K562 (cell line): ENCODE measurements around the gene C2orf76. TPM values are rescaled to one million over a fixed set of nuclear protein-coding genes. Genes with fewer than 3 reads are reported as not detected.

Source experiments
- ARID2 ChIP-seq: fragments of 450-650 bp; IDR thresholded peaks from 2 replicates; pipeline ENCODE4 v1.6.1; 2017; ENCODE audit warnings: antibody characterized with exemption, mild to moderate bottlenecking
- CBX3 ChIP-seq, 2 experiments: IDR thresholded peaks; 1 replicate in 1 of 2; 2 replicates in 1 of 2; pipeline ENCODE4 v1.6.1; 2012; ENCODE audit warnings: inconsistent platforms in 2 of 2, low read length in 2 of 2, borderline replicate concordance in 1 of 2, control low read depth in 1 of 2
- CCNT2 ChIP-seq: IDR thresholded peaks from 2 replicates; pipeline ENCODE4 v1.6.1; 2011; ENCODE audit warnings: borderline replicate concordance, low read depth, mild to moderate bottlenecking, moderate library complexity, mixed read lengths, low read length; ENCODE audit not compliant: insufficient read length; ENCODE audit errors: extremely low read depth
- CREM ChIP-seq: IDR thresholded peaks from 2 replicates; pipeline ENCODE4 v1.6.1; 2014; ENCODE audit warnings: antibody characterized with exemption, low read depth
- ESRRB ChIP-seq: fragments of 250-450 bp; sonication (Bioruptor Pico); IDR thresholded peaks from 2 replicates; pipeline ENCODE4 v1.5.0; 2020; ENCODE audit warnings: mild to moderate bottlenecking, moderate library complexity, borderline replicate concordance
- EWSR1 ChIP-seq: fragments of 450-650 bp; IDR thresholded peaks from 2 replicates; pipeline ENCODE4 v1.6.1; 2018; ENCODE audit warnings: borderline replicate concordance, mild to moderate bottlenecking, low read depth, moderate library complexity; ENCODE audit not compliant: partially characterized antibody
- HNRNPK ChIP-seq: fragments of 200-400 bp; formaldehyde crosslinking; IDR thresholded peaks from one replicate; pipeline ENCODE4 v1.6.1; 2018; ENCODE audit warnings: mild to moderate bottlenecking, low read depth, low read length; ENCODE audit not compliant: poor library complexity, severe bottlenecking
- NFATC3 ChIP-seq: fragments of 450-650 bp; IDR thresholded peaks from 2 replicates; pipeline ENCODE4 v1.6.1; 2017; ENCODE audit warnings: mild to moderate bottlenecking
- SIN3A ChIP-seq, 2 experiments: fragments of 150-350 bp in 1 of 2; IDR thresholded peaks; 2 replicates each; pipeline ENCODE4 v1.6.1; 2011 to 2016; ENCODE audit warnings: borderline replicate concordance in 2 of 2, low read depth in 2 of 2, low read length in 2 of 2, mild to moderate bottlenecking in 2 of 2, moderate library complexity in 2 of 2; ENCODE audit not compliant: control insufficient read depth in 1 of 2
- TAF9B ChIP-seq: fragments of 450-650 bp; IDR thresholded peaks from 2 replicates; pipeline ENCODE4 v1.6.1; 2018; ENCODE audit warnings: mild to moderate bottlenecking; ENCODE audit not compliant: partially characterized antibody
- ZFP91 ChIP-seq: sonication (generic); formaldehyde crosslinking; IDR thresholded peaks from 2 replicates; pipeline ENCODE4 v1.8.0; 2022; ENCODE audit warnings: mild to moderate bottlenecking, missing genetic modification reagents
- ZNF263 ChIP-seq: sonication (generic); formaldehyde crosslinking; IDR thresholded peaks from 2 replicates; pipeline ENCODE4 v1.8.0; 2022; ENCODE audit warnings: mild to moderate bottlenecking, missing genetic modification reagents, borderline replicate concordance
- ZNF3 ChIP-seq: fragments of 250-450 bp; sonication (Bioruptor Pico); IDR thresholded peaks from 2 replicates; pipeline ENCODE4 v1.5.0; 2021; ENCODE audit warnings: mild to moderate bottlenecking, moderate library complexity
- polyA plus RNA-seq, 8 experiments: library from polyadenylated mRNA; depleted of rRNA in 4 of 8; stranded (reverse) in 5 of 8; unstranded in 3 of 8; fragments of >200 nt; fragmentation: Nextera tagmentation in 2 of 8; fragmentation: Illumina TruSeq in 1 of 8; extraction: Ambion mirVana in 2 of 8; extraction: Trizol in 1 of 8; gene quantifications; 2 replicates each; pipeline versions ENCODE4 v1.2.1 to v1.2.3, GENCODE V29; 2011 to 2014; ENCODE audit warnings: inconsistent platforms in 1 of 8, missing spikeins in 1 of 8
- total RNA-seq, 7 experiments: library from RNA; depleted of rRNA in 6 of 7; stranded (reverse); fragments of >200 nt in 6 of 7; fragmentation: Illumina TruSeq in 2 of 7; extraction: Trizol in 2 of 7; gene quantifications; 2 replicates each; pipeline versions ENCODE4 v1.2.1 to v1.2.3, GENCODE V29; 2011 to 2021; ENCODE audit warnings: low replicate concordance in 1 of 7
- TF ChIP-seq, protein P1 (sequence below): fragments of 450-650 bp; formaldehyde crosslinking; IDR thresholded peaks from 2 replicates; pipeline ENCODE4 v1.4.0; 2022; ENCODE audit warnings: missing genetic modification characterization
- TF ChIP-seq, protein P2 (sequence below): sonication (generic); formaldehyde crosslinking; IDR thresholded peaks from 2 replicates; pipeline ENCODE4 v1.8.0; 2022; ENCODE audit warnings: mild to moderate bottlenecking, missing genetic modification reagents
- TF ChIP-seq, protein P3 (sequence below): fragments of 450-650 bp; IDR thresholded peaks from one replicate; pipeline ENCODE4 v1.6.1; 2018; ENCODE audit warnings: mild to moderate bottlenecking, moderate library complexity; ENCODE audit not compliant: partially characterized antibody

Gene C2orf76
- total and polyA plus RNA-seq, 9 of the 15 experiments (the other 6 are each of a cell fraction or from before 2014, with no cell fraction given): 4.8 to 26.2 (median 14.5) TPM

- TF ChIP-seq, protein P1, sequence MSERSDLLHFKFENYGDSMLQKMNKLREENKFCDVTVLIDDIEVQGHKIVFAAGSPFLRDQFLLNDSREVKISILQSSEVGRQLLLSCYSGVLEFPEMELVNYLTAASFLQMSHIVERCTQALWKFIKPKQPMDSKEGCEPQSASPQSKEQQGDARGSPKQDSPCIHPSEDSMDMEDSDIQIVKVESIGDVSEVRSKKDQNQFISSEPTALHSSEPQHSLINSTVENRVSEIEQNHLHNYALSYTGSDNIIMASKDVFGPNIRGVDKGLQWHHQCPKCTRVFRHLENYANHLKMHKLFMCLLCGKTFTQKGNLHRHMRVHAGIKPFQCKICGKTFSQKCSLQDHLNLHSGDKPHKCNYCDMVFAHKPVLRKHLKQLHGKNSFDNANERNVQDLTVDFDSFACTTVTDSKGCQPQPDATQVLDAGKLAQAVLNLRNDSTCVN (CRISPR knock-in tag): no peak
- no peak for TF ChIP-seq CBX3 (IDR thresholded peaks at IDR 0.05; ENCODE audit: borderline replicate concordance in 1 of 2, low read length in 2 of 2)
- no peak for TF ChIP-seq NFATC3
- TF ChIP-seq CREM: 0 out of 2 replicates have a peak, but pooled peaks have one; percentile 25
- no peak for TF ChIP-seq ESRRB
- TF ChIP-seq ZNF3 (CRISPR knock-in tag): no peak
- TF ChIP-seq, protein P2, sequence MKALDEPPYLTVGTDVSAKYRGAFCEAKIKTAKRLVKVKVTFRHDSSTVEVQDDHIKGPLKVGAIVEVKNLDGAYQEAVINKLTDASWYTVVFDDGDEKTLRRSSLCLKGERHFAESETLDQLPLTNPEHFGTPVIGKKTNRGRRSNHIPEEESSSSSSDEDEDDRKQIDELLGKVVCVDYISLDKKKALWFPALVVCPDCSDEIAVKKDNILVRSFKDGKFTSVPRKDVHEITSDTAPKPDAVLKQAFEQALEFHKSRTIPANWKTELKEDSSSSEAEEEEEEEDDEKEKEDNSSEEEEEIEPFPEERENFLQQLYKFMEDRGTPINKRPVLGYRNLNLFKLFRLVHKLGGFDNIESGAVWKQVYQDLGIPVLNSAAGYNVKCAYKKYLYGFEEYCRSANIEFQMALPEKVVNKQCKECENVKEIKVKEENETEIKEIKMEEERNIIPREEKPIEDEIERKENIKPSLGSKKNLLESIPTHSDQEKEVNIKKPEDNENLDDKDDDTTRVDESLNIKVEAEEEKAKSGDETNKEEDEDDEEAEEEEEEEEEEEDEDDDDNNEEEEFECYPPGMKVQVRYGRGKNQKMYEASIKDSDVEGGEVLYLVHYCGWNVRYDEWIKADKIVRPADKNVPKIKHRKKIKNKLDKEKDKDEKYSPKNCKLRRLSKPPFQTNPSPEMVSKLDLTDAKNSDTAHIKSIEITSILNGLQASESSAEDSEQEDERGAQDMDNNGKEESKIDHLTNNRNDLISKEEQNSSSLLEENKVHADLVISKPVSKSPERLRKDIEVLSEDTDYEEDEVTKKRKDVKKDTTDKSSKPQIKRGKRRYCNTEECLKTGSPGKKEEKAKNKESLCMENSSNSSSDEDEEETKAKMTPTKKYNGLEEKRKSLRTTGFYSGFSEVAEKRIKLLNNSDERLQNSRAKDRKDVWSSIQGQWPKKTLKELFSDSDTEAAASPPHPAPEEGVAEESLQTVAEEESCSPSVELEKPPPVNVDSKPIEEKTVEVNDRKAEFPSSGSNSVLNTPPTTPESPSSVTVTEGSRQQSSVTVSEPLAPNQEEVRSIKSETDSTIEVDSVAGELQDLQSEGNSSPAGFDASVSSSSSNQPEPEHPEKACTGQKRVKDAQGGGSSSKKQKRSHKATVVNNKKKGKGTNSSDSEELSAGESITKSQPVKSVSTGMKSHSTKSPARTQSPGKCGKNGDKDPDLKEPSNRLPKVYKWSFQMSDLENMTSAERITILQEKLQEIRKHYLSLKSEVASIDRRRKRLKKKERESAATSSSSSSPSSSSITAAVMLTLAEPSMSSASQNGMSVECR: no peak
- no peak for TF ChIP-seq TAF9B
- no peak for TF ChIP-seq EWSR1
- TF ChIP-seq ZFP91 (CRISPR knock-in tag): no peak
- TF ChIP-seq HNRNPK: no peak
- peak; percentile 49; the same call in 1 of the 2 replicates for TF ChIP-seq ARID2
- TF ChIP-seq CCNT2: no peak
- no peak for TF ChIP-seq SIN3A (IDR thresholded peaks at IDR 0.05; ENCODE audit: borderline replicate concordance in 2 of 2, control insufficient read depth in 1 of 2, low read depth in 2 of 2, low read length in 2 of 2)
- peak; percentile 66 for TF ChIP-seq ZNF263 (CRISPR knock-in tag)
- TF ChIP-seq, protein P3, sequence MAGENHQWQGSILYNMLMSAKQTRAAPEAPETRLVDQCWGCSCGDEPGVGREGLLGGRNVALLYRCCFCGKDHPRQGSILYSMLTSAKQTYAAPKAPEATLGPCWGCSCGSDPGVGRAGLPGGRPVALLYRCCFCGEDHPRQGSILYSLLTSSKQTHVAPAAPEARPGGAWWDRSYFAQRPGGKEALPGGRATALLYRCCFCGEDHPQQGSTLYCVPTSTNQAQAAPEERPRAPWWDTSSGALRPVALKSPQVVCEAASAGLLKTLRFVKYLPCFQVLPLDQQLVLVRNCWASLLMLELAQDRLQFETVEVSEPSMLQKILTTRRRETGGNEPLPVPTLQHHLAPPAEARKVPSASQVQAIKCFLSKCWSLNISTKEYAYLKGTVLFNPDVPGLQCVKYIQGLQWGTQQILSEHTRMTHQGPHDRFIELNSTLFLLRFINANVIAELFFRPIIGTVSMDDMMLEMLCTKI: no peak
These were observed 101.6 kb downstream of the C2orf76 start (continued) for GRCh38 chr2:119264781-119265692.
